NCI-H128 (cell line): ENCODE results near the gene CUEDC1.

ENCODE experiments used
- DNase-seq: peaks from one replicate; lab custom pipeline; 2025; ENCODE audit not compliant: unreplicated experiment; lab: John Stamatoyannopoulos, UW

Gene CUEDC1

DNA sequence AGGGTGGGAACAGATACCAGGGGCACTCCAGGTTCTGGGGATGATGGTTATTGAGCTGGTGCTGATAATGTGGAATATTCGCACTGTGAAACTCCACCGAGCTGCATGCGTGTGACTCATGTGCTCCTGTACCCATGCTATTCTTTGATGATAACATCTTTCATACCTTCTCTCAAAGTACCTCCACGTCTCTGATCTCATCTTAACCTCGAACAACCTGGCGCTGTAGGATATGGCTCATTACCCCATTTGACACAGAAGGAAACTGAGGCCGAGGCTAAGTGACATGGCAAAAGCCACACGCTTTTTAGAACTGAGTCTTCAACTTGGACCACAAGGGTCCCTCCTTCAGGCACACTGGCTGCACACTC, 75.1 kb downstream of the CUEDC1 start:
- DNase-seq: no peak

DNA sequence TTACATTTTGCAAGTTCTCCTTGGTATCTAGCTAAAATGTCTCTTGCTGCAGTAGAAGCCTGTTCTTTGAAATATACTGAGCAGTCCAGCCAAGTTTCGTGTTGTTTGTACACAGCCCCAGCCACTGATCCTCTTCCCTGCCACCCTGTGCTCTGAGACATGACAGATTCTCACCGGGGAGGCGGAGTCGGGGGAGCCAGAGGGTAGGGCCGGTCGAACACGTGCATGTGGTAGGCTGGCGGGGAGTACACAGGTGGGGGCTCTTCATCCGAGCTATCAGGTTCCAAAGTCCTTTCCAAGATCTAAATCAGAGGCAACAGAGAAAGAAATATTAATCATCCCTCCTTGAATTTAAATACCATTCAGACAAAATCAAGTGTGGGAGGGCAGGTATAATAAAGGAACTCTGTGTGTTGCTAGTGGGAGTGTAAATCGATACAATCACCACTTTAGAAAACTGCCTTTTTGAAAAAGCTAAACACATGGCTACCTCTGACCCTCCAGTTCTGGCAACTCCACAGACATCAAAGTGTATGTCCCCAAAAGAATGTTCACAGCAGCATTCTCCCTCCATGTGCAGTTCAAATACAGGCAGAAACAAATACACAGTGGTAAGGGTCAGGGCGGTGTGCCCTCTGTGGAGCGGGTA, 75.7 kb downstream of the CUEDC1 start:
- DNase-seq: no peak

DNA sequence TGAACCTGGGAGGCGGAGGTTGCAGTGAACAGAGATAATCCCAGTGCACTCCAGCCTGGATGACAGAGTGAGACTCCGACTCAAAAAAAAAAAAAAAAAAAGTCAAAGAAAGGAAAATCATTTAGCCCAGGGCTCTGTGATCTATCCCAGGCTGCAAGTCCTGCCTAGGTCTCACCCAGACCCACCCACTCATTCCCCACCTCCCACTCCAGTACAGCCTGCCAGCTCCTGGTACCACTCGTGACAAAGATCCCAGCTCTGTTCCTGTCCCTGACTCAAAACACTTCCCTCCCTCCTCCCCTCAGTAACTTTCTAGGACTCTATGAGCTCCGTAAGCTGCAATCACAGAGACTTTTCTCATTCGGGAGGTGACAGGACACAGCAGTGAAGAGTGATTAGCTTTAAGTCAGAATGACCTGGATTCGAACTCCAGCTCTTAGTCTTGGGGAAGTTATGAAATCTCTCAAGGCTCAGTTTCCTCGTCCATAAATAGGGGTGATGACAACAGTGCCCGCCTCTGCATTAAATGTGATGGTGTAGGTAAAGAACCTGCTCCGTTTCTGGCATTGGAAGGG, 77.3 kb downstream of the CUEDC1 start:
- no peak for DNase-seq

DNA sequence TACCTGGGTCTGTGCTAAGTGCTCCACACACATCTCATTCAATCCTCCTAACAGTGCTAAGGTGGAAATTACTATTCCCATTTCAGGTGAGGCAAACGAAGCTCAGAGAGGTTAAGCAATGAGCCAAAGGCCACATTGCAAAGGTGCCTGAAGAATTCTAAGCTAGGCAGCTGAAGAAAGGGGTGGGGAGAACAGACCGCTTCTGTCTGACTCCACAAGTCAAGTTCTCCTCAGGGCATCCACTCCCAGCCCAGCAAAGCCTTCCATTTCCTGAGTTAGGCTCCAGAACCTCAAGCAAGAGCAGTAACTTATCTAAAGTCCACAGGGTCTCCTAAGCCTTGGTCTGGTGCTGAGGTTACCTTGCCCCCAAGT, 78.4 kb downstream of the CUEDC1 start:
- no peak for DNase-seq

DNA sequence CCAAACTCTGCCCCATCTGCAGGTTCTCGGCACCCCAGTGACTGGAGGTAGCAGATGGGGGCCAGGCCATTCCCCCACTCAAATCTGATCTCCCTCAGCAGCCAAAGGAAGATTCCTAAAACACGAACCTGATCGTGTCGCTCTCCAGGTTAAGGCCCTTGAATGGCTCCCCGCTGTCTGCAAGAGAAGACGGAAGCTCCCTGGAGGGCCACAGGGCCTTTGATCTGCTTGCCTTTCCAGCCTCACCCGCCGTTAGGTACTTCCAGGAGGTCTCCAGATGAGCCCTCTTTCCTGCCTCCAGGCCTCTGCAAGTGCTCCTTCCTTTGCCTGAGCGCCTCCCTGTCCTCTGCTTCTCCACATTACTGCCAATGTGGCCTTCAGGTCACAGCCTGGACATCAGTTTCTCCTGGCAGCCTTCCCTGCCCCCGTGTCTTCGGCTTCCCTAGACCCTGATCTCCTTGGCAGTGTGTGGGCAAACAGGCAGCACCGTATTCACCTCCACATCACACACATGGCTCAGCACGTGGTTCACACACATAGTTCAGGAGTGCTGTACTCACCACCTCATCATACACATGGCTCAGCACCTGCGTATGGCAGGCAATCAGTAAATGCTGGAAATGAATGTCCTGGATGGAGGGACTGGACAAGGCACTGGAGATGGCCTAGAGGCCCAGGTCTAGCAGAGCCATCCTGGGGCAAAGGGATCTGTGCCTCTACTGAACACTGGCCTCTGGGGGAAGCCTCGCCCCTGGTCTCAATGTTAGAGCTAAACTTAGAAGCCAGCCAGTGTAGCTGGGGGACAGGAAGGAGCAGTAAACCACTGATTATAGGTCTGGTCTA, 79.0 kb downstream of the CUEDC1 start:
- no peak for DNase-seq

DNA sequence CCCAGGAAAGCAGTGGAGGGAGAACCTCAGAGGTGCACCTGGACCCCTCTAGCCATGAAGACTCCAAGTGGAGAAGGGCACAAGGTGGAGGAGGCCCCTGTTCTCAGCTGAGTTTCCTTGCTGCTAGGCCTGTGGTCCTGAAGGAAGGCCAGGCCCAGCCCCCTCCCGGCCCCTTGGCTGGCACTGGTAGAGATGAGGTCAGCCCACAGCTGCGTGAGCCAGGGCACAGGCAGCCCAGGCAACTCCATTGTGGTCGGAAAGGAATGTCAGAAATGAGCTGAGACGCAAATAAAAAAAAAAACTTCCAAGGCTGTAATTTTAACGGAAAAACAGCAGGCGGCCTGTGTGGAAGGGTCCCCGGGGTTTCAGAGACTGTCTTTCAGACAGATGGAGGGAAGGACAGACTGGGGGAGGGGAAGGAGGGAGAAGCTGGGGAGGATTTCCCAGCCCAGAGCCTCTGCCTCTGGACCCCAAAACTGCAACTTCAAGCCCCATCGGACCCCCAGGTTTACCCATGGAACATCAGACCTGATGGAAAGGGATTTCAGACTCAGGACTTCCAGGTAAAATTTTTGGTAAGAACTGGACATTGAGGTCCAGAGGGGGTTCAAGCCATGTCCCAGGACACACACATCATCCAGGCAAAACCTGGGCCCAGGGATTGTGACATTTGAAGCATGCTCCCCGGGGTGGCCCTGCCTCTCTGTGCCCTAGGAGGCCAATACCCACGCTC, 79.8 kb downstream of the CUEDC1 start:
- no peak for DNase-seq

DNA sequence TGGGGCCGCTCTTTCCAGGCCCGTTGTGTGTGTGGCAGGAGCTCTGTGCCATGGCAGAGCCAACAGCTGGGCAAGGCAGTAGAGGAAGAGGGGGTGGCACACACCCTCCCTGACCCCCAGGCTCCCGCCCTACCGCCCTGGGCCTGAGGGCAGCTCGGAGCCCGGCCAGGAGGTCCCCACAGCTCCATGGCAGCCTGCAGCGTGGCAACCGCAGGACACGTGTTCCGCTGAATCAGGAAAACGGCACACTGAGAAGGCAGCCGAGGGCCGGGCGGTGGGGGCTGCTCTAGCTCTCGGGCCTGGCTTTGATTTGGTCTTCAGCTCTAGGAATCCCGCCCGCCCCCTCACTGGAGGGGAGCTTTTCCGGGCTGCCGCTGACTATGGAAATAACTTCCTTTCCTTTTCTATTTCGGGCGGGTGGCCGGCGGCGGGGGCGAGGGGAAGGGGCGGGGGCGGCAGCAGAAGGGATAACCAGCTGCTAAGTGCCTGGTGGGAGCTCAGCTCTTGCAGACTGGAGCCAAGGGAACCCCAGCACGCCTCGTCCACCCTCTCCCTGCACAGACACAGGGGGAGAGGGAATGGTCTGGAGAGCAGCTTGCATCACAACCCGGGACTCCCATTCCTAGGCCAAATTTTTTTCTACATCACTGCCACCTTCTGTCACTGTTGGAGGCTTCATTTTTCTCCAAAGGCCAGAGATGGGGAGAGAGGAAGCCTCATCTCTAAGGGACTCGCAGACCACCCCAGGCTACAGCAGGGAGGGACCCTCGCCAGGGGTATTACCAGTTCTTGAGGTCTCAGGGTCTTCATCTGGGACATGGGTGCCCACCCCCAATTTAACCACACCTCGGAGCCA, 80.5 kb downstream of the CUEDC1 start:
- DNase-seq: no peak

DNA sequence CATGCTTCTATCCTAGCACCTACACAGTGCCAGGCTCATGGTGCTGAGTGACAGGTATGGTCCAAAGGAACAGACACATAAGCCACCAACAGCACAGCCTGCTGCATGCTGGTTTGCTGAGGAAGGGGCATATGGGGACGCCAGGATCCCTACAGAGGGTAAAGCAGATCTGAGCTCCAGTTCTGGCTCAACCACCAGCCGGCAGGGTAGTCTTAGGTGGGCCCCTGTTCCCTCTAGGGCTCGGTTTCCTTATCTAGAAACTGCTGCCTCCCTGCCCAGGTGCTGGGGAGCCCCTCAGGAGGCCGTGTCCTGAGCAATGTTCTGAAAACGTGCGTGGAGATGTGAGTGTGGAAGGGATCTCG, 81.2 kb downstream of the CUEDC1 start:
- DNase-seq: no peak

DNA sequence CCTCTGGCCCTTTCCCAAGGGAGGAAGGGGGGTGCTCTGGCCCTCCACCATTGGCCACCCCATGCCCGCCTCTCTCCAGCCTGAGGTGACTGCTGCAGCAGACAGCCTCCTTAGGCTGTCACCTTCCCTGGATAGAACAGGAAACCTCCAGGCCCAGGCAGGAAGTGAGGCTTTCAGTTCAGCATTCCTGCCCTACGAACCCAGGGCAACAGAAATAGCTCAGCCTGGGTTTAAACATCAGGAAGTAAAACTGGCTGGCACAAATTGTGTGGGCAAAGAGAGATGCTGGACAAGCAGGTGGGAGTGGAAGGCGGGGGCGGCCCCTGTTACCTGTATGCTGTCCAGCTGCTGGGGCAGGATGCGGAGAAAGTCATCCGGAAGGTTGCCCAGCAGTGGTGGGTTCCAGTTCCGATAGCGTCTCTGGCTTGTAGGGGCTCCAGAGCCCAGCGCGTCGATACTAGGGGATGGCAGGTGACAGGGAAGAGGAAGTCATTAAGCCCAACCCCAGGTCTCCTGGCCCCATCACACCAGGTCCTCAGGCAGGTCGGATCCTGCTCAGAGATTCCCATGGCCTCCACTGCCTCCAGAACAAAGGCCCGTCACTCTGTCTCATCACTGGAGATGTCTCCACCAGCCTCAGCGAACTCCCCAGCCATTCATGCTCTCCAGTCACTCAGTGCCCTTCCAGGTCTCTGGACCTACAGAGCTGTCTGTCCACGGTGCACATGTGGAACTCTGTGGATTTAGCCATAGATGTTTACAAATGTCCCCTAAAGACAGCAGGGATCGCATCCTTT, 81.8 kb downstream of the CUEDC1 start:
- DNase-seq: no peak

DNA sequence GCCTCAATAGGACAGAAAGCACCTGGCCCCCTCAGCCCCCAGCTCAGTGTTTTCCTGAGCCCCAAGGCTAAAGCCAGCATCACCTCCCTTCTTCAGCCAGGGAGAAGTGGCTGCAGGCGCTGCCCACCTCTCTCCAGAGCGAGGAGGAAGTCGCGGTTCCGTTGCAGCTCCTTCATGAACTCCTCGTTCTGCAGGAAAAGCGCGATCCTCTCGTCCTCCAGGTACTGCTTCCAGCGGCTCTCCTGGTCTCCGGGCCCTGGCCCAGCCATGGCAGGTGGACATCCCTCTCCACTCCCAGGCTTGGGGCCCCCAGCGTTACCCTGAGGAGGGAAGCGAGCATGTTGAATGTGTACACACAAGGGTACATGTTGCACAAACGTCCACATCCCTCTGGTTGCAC, 82.7 kb downstream of the CUEDC1 start:
- DNase-seq: no peak

DNA sequence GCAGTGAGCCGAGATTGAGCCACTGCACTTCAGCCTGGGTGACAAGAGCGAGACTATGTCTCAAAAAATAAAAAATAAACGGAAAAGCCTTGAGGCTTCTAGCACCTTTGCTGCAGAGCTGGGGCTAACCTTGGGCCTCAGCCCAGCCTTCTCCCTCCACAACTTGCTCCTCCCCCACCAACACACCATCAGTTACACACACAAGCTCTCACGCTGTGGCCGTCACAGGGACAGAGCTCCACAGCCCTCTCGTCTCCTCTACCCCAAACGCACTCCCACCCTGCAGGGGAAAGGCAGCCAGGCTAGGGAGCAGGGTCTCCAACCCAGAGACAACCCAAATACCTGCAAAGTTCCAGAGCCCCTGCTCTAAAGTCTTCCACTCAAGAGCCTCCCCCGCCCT, 83.3 kb downstream of the CUEDC1 start:
- DNase-seq: no peak

DNA sequence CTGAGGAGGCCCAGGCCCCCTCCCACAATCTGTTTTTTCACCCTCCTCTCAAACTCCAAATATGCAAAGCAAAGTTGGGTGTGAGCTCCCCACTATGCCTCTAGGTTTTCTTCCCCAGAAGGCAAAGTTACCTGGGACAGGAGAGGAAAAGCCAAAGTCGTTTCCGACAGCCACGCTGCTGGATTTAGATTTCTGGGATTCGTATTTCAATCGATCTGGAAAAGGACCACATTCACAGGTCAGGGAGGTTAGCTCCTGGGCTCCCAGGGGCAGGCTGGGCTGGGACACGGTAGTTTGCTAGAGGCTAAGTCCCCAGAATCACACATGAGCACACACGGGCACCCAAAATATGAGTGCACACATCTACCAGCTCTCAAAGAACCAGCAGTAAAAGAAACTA, 84.1 kb downstream of the CUEDC1 start:
- DNase-seq: no peak

DNA sequence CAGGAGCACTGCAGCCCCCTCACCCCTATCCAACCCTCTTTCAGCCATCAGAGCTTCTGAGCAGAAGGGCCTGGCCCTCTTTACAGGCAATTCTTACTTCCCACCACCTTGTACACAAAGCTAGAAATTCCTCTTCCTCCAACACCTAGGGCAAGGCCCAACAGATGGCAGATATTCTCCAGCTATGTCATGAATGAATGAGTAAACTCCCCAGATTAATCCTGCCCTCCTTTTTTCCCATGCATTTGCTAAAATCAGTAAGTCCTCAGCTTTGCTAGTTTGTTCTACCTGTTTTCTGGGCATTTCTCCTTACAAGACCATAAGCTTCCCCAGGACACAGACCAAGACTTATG, 85.0 kb downstream of the CUEDC1 start:
- DNase-seq: no peak

DNA sequence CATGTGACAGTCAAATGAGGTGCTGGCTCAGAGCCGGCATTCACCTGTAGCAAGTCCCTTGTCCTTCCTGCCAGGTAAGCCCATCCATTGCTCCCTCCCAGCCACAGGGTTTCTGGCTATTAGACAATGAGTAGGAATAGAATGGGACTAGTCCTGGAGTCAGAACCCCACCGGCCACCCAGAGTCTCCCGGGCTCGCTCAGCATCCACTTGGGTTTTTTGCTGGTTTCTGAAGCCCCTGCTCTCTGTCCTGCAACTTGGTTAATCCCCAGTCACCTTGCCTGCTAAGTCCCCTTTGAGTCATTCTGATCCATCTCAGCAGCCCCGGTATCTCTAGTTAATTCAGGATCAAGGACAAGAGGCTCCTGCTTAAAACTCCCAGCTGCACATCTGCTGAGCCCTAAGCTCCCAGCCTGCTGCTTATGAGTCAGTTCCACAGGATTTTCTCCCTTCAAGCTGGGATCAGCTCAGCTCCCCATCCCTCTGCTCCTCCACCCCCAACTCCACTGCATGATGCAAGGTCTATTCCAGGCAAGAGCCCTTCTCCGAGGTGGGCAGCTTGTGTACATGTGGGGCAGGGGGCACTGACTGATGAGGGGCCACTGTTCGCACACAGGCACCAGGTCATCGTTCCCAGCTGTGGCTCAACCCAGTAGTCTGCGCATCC, 85.5 kb downstream of the CUEDC1 start:
- DNase-seq: no peak

DNA sequence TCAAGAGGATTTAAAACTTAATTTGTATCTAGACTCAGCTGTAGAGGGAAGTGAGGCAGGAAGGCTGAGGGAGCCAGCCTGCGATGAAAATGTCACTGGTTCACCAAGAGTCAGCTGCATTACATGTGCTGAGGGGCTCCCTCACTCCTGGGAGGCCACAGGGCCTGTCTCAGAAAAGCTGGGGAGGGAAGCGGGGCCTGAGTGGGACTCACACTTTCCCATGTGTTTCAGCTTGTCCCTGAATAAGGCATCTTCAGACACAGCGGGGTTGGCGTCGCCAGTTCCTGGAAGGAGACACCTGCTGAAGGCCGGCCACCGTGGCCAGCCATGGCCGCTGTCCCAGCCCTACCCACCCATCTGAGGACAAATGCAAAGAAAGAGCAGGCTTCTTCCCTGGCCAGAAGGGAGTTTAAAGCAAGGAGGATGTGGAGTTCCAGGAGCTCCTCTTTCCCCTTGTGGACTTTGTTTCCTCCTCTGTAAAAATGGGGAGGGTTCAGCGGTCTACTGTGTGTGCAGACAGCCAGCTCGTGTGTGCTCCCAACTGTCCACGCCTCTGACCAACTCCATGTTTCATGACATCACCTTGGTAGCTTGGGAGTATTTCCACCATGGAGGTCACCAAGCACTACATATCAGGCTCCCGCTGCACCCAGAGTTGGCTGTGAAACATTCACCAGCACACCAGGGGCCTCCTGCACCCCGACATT, 86.1 kb downstream of the CUEDC1 start:
- DNase-seq: no peak

DNA sequence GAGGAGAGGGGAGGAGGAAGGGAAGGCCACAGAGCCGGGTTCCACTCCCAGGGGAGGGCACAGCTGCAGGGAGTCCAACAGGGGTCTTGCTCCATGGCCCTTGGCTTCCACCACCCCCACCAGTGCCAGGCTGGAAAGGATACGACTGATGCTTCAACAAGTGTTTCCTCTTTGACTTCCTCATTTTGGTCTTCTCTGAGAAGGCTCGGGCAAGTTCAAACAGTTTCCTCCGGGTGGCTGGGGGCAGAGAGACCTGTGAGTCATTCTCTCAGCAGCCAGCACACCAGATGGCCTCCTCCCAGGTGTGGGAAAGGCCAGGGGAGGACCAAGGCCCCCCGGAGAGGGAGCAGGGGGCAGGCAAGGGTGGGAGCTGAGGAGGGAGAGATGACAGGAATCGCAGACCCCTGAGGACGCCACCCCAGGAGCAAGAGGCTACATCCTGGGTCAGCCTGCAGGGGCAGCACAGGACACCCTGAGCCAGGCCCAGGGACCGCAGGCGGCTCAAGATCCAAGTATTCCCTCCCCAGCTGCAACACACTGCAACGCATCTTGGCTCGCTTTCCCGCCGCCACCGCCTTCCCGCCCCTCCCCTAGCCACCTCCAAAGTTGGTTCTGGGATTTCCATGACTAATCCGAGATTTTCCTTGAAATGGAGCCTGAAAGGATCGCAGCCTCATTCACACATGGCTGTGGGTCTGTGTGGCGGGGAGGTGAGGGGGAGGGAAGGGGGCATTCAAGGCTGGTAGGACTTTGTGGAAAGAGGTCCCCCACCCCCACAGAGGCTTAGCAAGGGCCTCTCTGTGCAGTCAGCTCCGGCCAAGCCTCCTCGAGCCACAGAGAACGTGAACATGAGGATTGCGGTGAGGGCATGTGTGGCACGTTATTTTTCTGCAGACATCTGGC, 87.0 kb downstream of the CUEDC1 start:
- DNase-seq: no peak

DNA sequence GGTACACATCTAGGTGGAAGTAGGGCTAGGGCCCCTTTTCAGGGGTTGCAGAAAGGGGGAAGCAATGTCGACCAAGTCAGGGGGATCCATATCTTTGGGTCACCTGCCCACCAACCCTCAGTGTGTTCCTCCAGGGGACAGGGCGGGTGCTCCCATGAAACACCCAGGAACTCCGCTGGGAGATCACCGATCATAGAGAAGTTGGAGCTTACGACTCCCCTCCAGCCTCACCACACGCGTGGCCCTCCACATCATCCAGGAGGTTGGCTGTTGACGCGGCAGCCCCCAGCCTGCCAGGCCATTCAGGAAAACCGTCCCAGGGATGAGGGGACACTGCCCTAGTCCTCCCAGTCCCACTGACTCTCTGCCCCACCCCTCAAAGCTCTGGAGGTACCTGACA, 88.1 kb downstream of the CUEDC1 start:
- no peak for DNase-seq

DNA sequence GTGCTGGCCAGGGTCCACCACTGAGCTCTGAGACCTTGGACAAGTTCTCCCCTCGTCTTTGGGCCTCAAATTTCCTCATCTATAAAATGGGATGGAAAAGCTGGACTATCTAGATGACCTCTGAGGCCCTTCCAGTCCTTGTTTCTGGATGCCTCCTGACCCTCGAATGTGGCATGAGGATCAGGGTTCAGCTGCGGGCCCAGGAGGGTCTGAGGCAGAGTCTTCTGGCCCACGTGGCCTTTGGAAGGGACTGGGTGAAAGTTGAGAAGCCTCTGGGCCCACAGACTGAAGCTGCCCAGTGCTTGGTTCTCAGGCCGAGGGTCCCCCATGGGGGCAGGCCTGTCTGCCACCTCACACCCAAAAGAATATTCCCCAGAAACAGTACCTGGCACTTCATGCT, 88.5 kb downstream of the CUEDC1 start:
- DNase-seq: no peak
